Effector memory CD8-positive, alpha-beta T cell (primary cell): Measurements from ENCODE around the gene RPL29.

Experiments
- ATAC-seq: fragments of 150-1000 bp; cut with Tn5 transposase; replicated peaks from 2 replicates; pipeline ENCODE4 v1.10.0; 2021; ENCODE audit warnings: mild to moderate bottlenecking, moderate library complexity
- DNase-seq, 3 experiments: peaks; one replicate each; pipeline ENCODE4 v3.0.0; 2021
- H3K27ac Mint-ChIP-seq, 2 donors: one replicate each; pipeline ENCODE4 v1.8.0; 2022; ENCODE audit warnings: mild to moderate bottlenecking in 2 of 2, mixed read lengths in 2 of 2, moderate library complexity in 2 of 2
- H3K27me3 Mint-ChIP-seq, 2 donors: one replicate each; pipeline ENCODE4 v1.8.0; 2022; ENCODE audit warnings: mixed read lengths in 2 of 2
- H3K36me3 Mint-ChIP-seq: one replicate; pipeline ENCODE4 v1.8.0; 2022; ENCODE audit warnings: mild to moderate bottlenecking, moderate library complexity, mixed read lengths; ENCODE audit not compliant: insufficient read depth
- H3K4me1 Mint-ChIP-seq, 2 donors: one replicate each; pipeline ENCODE4 v1.8.0; 2022; ENCODE audit warnings: low read depth in 2 of 2, mixed read lengths in 2 of 2
- H3K4me3 Mint-ChIP-seq, 2 donors: one replicate each; pipeline ENCODE4 v1.8.0; 2022; ENCODE audit warnings: mild to moderate bottlenecking in 2 of 2, mixed read lengths in 2 of 2, moderate library complexity in 2 of 2
- H3K9me3 Mint-ChIP-seq, 2 donors: one replicate each; pipeline ENCODE4 v1.8.0; 2022; ENCODE audit warnings: mixed read lengths in 2 of 2

Gene RPL29

DNA sequence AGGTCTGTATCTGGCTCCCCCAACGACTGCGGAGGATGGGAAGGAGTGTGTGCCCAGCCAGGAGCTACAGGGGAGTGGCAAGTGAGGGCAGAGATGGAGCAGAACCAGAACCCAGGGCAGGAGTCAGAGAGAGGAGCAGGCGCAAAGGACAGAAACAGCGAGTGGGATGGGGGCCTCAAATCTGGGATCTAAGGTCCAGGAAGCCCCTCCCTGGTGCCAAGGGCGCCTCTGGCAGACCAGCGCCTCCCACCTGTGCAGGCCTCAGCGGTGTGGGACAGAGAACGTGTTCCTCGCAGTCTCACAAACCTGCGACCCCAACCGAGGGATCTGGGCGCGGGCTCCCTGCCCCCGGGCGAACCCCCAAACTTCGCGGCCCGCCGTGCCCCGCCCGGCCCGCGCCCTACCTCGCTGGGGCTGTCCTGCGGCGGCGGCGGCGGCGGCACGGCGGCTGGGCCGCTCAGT is 28.7 kb downstream of the RPL29 start:
- H3K36me3 Mint-ChIP-seq: no peaks in the 10 kb centered on the region
- peak in 1 of 3 experiments; percentile 17 for DNase-seq
- H3K4me3 Mint-ChIP-seq: peak overlapping the region; percentile 78 to 80
- H3K9me3 Mint-ChIP-seq: no peaks in the 10 kb centered on the region
- peaks cover 0 to 9% of the 10 kb centered on the region in 2 donors for H3K27me3 Mint-ChIP-seq
- peak overlapping the region in 1 of 2 donors; percentile 46 for H3K27ac Mint-ChIP-seq
- H3K4me1 Mint-ChIP-seq: peaks cover 20 to 34% of the 10 kb centered on the region in 2 donors
- peak; percentile 79 for ATAC-seq

DNA sequence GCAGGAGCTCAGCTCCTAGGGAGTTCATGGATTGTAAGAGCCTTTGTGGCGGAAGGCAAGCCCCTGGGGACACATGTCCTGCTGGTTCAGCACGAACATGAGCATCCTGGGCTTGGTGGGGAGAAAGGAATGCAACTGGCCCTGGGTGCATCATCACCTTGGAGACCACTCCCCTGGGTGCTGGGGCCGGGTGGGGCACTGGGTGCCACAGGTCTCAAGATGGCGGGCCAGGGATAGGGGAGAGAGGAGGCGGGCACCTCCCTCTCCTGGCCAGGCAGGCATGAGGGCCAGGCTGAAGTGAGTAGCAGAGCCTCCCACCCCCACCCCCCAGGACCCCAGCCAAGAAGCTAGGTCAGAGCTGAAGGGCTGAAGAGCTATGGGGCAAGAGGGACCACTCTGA is 29.2 kb downstream of the RPL29 start:
- peak overlapping the region; percentile 78 to 80 for H3K4me3 Mint-ChIP-seq
- peaks cover 0 to 14% of the 10 kb centered on the region in 2 donors for H3K27me3 Mint-ChIP-seq
- H3K9me3 Mint-ChIP-seq: no peaks in the 10 kb centered on the region
- ATAC-seq: no peak
- peaks cover under 1% of the 10 kb centered on the region for H3K36me3 Mint-ChIP-seq
- peaks cover 20 to 34% of the 10 kb centered on the region in 2 donors for H3K4me1 Mint-ChIP-seq
- DNase-seq: no peak
- peak overlapping the region; percentile 46 to 77 for H3K27ac Mint-ChIP-seq

DNA sequence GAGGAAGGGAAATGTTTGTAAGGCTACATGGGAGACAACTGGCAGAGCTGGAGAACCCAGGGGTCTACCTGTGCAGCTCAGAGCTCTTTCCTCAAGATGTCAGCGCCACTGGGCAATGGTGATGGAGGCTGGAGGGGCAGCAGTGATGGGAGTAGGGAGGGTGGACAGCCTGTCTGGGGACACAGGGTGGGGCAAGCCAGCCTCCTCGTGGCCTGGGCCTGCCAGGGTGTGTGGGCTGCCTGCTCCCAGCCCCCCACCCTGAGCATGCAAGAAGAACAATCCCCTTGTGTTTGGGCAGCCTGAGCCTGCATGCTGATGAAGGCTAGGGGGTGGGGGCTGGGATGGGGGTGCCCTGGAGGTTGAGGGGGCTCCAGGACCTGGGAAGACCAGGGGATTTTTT is 29.7 kb downstream of the RPL29 start:
- peak overlapping the region; percentile 46 to 77 for H3K27ac Mint-ChIP-seq
- DNase-seq (no peak), ATAC-seq (no peak)
- H3K9me3 Mint-ChIP-seq: no peaks in the 10 kb centered on the region
- peak overlapping the region; percentile 78 to 80 for H3K4me3 Mint-ChIP-seq
- peaks cover 0 to 19% of the 10 kb centered on the region in 2 donors for H3K27me3 Mint-ChIP-seq
- peaks cover 2% of the 10 kb centered on the region for H3K36me3 Mint-ChIP-seq
- H3K4me1 Mint-ChIP-seq: peaks cover 20 to 35% of the 10 kb centered on the region in 2 donors

DNA sequence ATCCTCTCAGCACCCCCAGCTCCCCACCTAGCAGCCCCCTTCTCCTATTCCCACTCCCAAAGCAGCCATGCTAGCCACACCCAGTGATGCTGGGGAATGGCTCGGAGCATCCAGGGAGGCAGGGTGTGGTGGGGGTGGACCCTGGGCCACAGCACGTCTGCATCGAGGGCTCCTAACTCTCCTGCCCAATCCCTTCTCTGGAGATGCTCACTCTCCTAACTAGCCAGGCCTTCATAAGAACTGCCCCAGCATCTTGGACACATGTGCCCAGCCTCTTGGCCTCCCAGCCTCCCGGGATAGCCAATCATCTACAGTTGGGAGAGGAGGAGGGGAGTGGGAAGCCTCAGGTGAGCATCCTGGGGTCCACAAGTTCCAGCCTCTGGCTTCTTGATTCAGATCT is 31.2 kb downstream of the RPL29 start:
- no peak for DNase-seq

DNA sequence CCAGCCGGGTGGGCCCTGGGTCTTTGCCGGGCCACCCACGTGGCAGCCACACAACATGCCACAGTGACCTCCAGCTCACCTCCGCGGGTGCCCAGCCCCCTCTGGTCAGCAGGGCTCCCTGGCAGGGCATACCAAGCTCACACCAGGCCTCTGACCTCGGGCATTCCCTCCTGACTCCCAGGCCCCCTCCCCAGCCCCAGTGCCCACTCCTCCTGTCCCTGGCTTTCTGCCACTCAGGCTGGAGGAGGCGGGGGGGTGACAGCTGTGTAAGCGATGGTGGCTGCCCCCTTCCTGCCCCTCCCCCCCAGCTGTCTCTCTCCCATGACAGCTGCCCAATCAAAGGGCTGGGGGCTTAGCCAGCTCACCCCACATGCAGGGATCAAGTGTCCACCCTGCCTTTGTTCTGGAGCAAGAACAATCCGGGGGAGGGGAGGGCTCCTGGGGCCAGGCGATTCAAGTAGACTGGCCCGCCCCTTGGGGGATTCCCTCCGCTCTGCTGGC is 31.7 kb downstream of the RPL29 start:
- Mint-ChIP-seq H3K9me3 (no peaks in the 10 kb centered on the region), H3K4me3 (no peak overlapping the region), H3K27me3 (peaks cover 0 to 39% of the 10 kb centered on the region in 2 donors), H3K27ac (no peak overlapping the region), H3K36me3 (peaks cover 5% of the 10 kb centered on the region), H3K4me1 (peaks cover 17 to 35% of the 10 kb centered on the region in 2 donors)
- DNase-seq: no peak
- no peak for ATAC-seq

More for the DNA sequence above, 31.2 kb downstream of the RPL29 start:
- Mint-ChIP-seq H3K4me3 (no peak overlapping the region), H3K9me3 (no peaks in the 10 kb centered on the region), H3K36me3 (peaks cover 5% of the 10 kb centered on the region), H3K27ac (no peak overlapping the region), H3K4me1 (peaks cover 20 to 35% of the 10 kb centered on the region in 2 donors), H3K27me3 (peaks cover 0 to 34% of the 10 kb centered on the region in 2 donors)
- ATAC-seq: no peak

DNA sequence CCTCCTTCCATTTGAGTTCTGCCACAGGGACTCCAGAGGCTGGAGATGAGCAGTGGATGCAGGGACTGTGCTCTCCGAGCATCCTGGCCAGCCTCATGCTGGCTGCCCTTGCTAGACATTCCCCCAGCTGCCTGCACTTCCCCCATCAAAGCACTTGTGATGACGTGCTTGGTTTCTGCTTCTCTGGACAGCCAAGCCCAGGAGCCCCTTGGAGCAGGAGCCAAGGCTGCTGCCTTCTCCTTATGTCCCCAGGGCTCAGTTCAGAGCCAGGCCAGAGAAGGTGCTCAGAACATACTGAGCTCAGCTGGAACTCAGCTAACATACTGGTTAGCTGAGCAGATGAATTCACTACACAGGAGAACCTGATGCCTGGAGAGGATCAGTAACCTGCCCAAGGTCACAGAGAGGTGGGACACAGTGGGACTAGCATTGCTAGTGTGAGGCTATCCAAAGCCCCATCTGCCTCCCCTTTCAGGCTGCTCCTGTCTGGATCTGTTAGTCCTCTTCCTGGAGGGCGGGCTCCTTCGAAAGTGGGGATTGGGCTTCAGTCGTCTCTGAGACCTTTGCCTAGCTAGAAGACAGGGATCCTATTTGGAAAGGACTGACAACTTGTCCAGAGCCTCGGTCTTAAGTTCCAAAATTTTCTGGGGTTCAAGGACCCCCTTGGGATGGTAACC is 32.7 kb downstream of the RPL29 start:
- ATAC-seq (no peak), DNase-seq (no peak)
- Mint-ChIP-seq H3K36me3 (peaks cover 5% of the 10 kb centered on the region), H3K9me3 (no peaks in the 10 kb centered on the region), H3K4me3 (no peak overlapping the region), H3K4me1 (peaks cover 12 to 26% of the 10 kb centered on the region in 2 donors), H3K27ac (no peak overlapping the region), H3K27me3 (peaks cover 6 to 49% of the 10 kb centered on the region in 2 donors)

DNA sequence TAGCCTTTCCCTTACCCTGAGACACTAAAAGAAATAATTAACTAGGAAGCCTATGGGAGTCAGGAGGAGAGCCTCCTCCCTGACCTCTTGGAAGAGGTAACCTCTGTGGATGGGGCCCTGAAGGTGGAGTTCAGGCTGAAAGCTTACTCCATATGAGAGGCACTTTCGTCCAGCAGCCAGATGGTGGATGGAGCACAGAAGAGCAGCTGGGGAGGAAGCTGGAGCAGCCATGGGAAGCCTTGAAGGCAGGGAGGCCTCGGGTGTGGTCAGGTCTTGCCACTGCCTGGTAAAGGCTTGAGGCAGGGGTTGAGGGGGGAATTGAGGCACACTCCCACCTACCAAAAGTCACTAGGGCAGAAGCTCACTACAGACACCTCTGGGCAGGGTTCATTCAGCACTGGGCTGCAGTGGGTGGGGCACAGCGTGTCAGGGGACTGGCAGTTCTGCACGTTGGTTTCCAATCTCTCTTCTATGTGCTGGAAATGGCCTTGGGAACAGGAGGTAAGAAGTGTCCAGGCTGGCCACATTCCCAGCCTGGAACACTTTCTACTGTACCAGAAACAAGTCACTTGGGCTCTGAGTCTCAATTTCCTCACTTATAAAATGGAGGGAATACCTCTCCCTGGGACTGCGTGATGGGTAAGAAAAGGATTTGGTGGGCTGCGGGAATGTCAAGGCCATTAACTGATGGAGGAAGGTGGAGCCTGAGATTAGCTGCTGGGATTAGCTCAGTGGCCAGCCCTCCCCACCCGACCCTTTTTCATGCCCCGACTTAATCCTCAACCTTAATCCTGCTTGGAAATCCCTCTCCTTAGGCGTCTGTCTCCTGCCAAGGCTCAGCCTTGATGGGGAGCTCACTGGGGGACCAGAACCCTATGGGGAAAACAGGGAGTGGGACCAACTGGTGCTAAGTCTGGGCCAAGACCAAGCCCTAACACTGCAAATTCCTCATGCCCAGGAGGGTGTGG is 33.8 kb downstream of the RPL29 start:
- H3K9me3 Mint-ChIP-seq: no peaks in the 10 kb centered on the region
- H3K36me3 Mint-ChIP-seq: peaks cover 5% of the 10 kb centered on the region
- H3K4me1 Mint-ChIP-seq: peaks cover 12 to 25% of the 10 kb centered on the region in 2 donors
- no peak overlapping the region for H3K27ac Mint-ChIP-seq
- peaks cover 7 to 59% of the 10 kb centered on the region in 2 donors for H3K27me3 Mint-ChIP-seq
- no peak for ATAC-seq
- H3K4me3 Mint-ChIP-seq: no peak overlapping the region
- no peak for DNase-seq

DNA sequence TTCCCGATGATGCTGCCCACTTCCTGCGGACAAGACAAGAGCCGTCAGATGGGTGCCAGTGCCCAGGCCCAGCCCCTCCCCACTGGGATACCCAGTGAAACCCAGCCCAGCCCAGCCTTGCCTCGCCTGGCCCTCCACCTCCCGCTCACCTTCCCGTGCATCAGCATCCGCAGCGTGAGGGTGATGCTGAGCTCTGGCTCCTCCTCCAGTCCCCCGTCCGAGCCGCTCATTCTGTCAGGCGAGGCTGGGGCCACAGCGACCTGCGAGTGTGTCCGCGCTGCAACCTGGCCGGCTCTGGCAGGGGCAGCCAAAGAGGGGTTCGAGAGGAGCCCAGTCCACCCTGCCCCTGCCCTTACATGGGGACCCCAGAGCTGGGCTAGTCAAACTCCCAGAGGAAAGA is 34.7 kb downstream of the RPL29 start:
- ATAC-seq (no peak), DNase-seq (no peak)
- no peak overlapping the region for H3K4me3 Mint-ChIP-seq
- H3K4me1 Mint-ChIP-seq: peaks cover 12 to 24% of the 10 kb centered on the region in 2 donors
- peaks cover 5% of the 10 kb centered on the region for H3K36me3 Mint-ChIP-seq
- no peak overlapping the region for H3K27ac Mint-ChIP-seq
- no peaks in the 10 kb centered on the region for H3K9me3 Mint-ChIP-seq
- peaks cover 7 to 59% of the 10 kb centered on the region in 2 donors for H3K27me3 Mint-ChIP-seq

DNA sequence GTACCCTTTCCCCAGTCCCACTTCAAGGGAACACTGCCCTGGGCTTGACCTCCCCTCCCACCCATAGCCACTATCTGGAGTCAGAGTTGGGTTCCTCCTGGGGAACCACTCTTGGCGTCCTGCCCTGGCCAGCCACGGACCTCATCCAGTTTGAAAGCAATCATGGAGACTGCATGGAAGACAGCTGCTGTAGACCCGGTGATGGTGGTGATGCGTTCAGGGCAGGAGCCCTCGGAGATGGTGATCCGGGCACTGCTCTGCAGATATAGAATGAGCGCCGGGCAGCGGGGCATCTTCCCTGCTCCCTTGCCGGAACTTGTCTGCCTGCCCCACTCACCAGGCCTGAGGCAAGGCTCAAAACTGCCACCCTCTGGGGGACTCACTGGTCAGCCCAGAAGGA is 35.3 kb downstream of the RPL29 start:
- peaks cover 7 to 18% of the 10 kb centered on the region in 2 donors for H3K4me1 Mint-ChIP-seq
- no peak overlapping the region for H3K27ac Mint-ChIP-seq
- H3K4me3 Mint-ChIP-seq: no peak overlapping the region
- no peak for DNase-seq
- H3K27me3 Mint-ChIP-seq: peaks cover 7 to 59% of the 10 kb centered on the region in 2 donors
- peaks cover 5% of the 10 kb centered on the region for H3K36me3 Mint-ChIP-seq
- no peaks in the 10 kb centered on the region for H3K9me3 Mint-ChIP-seq
- ATAC-seq: no peak

DNA sequence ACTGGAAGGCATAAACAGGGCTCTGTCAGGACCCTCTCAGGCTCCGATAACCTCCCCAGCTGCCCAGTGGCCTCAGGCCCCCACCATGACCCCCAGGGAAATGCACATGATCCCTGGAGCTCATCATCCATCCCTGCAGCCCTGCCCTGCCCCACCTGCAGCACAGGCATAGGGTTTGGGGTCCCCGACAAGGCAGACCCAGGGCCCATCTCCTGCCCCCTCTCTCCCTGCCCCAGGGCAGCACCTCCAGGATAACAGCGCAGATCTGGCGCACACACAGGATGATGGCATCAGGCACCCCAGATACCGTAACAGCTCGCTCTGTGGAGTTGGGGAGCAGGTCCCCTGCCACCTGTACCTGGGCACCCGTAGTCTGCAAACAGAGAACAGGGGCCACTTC is 36.0 kb downstream of the RPL29 start:
- H3K27me3 Mint-ChIP-seq: peaks cover 14 to 54% of the 10 kb centered on the region in 2 donors
- ATAC-seq: no peak
- H3K9me3 Mint-ChIP-seq: no peaks in the 10 kb centered on the region
- H3K27ac Mint-ChIP-seq: no peak overlapping the region
- H3K4me1 Mint-ChIP-seq: peaks cover 4 to 14% of the 10 kb centered on the region in 2 donors
- peaks cover 5% of the 10 kb centered on the region for H3K36me3 Mint-ChIP-seq
- H3K4me3 Mint-ChIP-seq: no peak overlapping the region
- no peak for DNase-seq

DNA sequence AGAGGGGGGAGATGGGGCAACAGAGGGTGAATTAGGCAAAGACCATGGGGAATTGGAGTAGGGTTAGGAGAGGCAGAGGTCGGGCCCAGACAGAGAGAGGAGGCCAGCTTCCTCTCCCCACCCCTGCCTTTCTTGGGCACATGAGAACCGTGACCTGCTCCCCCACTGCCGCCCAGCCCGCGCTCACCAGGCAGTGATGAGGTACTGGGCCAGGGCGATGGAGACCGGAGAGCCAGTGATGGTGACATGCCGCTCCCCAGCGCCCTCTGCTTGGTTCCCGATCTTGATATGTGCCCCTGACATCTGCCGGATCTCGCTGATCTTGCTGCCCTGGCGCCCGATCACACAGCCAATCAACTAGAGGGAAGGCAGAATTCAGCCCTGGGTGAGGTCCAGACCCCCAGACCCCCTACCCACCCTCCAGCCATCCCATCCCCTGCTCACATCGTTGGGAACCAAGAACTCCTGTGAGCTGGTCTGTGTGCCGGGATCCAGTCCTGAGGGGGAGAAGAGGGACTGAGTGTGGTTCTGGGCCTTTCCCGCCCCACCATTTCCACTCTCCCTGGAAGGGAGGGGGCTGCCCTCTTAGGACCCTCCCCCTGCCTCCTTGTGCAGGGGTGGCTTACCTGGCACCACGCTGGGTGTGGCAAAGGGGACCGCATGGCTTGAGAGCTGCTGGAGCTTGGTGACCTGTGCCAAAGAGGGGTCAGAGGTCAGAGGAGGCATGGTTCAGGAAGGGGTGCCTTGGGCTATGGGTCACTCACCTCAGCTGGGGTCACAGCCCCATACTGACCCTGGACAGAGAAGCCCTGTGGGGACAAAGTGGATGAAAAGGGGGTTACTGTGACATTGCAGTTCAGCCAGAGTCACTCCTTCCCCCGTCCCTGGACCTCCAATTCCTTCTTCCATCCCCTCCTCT is 36.8 kb downstream of the RPL29 start:
- DNase-seq (no peak), ATAC-seq (no peak)
- no peaks in the 10 kb centered on the region for H3K9me3 Mint-ChIP-seq
- H3K27me3 Mint-ChIP-seq: peaks cover 22 to 58% of the 10 kb centered on the region in 2 donors
- peaks cover 5% of the 10 kb centered on the region for H3K36me3 Mint-ChIP-seq
- H3K4me3 Mint-ChIP-seq: no peak overlapping the region
- H3K27ac Mint-ChIP-seq: no peak overlapping the region
- H3K4me1 Mint-ChIP-seq: peaks cover 4 to 10% of the 10 kb centered on the region in 2 donors

DNA sequence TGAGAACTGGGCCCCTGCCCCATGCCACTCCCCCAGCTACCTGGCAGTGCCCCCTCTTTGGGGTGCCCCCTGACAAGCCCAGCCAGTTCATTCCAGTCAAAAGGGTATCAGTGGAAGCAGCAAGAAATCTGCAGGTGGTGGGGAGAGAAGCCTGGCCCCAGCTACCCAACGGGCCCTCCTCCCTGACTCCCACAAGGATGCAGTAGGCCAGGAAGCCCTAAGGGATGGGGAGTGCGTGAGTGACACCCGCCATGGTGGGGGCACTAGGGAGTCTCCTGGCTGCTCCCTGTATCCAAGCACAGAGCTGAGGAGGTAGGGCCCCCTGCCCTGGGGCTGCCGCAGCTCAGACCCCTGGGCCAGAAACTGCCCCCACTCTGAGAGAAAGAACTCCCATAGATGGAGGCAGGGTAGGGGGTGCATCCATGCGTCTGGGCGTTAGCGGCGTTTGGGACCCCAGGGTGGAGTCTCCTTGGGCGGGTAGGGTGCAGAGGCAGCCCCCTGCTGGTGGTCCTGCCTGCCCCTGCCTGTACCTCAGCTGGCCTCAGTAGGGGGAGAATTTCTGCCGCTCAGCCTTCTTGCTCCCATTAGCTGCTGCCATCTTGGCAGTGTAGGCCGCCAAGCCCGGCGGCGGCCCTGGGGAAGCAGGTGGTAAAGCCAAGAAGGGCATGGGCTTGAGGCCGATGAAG is 38.0 kb downstream of the RPL29 start:
- peaks cover 4 to 9% of the 10 kb centered on the region in 2 donors for H3K4me1 Mint-ChIP-seq
- ATAC-seq: no peak
- no peaks in the 10 kb centered on the region for H3K9me3 Mint-ChIP-seq
- DNase-seq: no peak
- H3K27ac Mint-ChIP-seq: no peak overlapping the region
- no peak overlapping the region for H3K4me3 Mint-ChIP-seq
- peaks cover 8% of the 10 kb centered on the region for H3K36me3 Mint-ChIP-seq
- H3K27me3 Mint-ChIP-seq: peaks cover 31 to 64% of the 10 kb centered on the region in 2 donors
